ENCODE data around the gene THAP2. TPM values are rescaled to one million over a fixed set of nuclear protein-coding genes. Genes with fewer than 3 reads are reported as not detected.

Gene THAP2
- total RNA-seq: 10 to 100 TPM in 2 of 5 donors, 1 to 10 TPM in 3; 8.3 to 23.1 (median 8.6) TPM
- total RNA-seq (2013): 16.9 TPM
- total RNA-seq: 6.8 to 35.4 (median 15.7) reads per million in 29 experiments

DNA sequence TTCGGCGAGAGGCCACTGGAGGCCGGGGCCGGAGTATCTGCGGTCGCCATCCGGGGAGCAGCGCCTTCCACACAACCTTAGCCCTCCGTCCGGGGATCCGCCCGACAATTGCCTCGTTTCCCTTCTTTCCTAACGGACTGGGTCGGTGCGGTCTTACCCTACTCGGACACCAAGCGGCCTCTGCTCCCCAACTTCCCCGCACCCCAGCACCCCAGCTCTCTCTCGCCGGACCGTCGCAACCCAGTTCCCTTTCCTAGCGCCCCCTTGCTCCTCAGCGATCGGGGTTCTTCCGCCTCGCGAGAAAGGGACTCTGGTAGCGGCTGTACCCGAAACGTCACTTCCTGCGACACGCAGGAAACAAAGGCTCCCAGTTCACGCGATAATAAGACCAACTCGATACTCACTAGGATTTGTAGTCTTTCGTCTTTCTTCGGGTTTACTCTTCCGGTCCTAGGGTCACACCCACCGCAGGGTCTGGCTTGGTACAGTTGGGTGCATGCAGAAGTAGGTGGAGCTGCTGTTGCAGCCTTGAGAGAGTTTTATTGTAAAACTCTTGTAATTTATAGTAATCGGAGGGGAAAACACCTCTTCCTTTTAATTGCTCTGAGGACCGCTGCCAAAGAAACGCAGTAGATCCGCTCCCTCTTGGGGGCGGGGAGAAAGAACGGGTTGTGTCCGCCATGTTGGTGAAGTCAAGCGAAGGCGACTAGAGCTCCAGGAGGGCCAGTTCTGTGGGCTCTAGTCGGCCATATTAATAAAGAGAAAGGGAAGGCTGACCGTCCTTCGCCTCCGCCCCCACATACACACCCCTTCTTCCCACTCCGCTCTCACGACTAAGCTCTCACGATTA, at the start of gene THAP2, which contains the start of gene ZFC3H1:
Gene THAP2 (plus strand): TSS at position 741 of the 850 bp plus-strand sequence. CDS start 209 bp downstream, outside the sequence.
Gene ZFC3H1 (minus strand): TSS at position 288 of the 850 bp plus-strand sequence. CDS start 238 bp downstream, at position 50.
- Mint-ChIP-seq H3K36me3 (peaks cover 26% of the 10 kb centered on the region), H3K27ac (peak within 1 kb of the TSS; percentile 93 to 99), H3K4me3 (peak within 1 kb of the TSS; percentile 93 to 100 (median 98)), H3K27me3 (no peaks in the 10 kb centered on the region), H3K9me3 (peaks cover 0 to 4% (median 0%) of the 10 kb centered on the region in 3 donors), H3K4me1 (peaks cover 55 to 64% (median 59%) of the 10 kb centered on the region in 3 donors)
- CTCF ChIA-PET: interaction anchor here (0.7 to 3.5 kb wide), 13 partner anchors 19 to 183 kb away, joined by 3 to 46 read pairs (median 4); partner anchors contain the start of genes TMEM19 (in 2 of the 2) and RAB21 (in 1 of the 2)
- POLR2A ChIA-PET: interaction anchor here (0.5 to 3.2 kb wide), 17 partner anchors 10 to 213 kb away, joined by 3 to 57 read pairs (median 4); partner anchors contain the start of genes RAB21 (in 2 of the 2), TMEM19 (in 2 of the 2) and TBC1D15 (in 1 of the 2)
- H3K36me3 ChIP-seq (ENCODE audit: control insufficient read depth in 2 of 2, extremely low read depth in 1 of 2, insufficient read depth in 1 of 2, low read length in 1 of 2): peaks cover 0 to 15% of the 10 kb centered on the region in 2 donors
- H3K4me1 ChIP-seq (ENCODE audit: control insufficient read depth in 1 of 2, extremely low read depth in 1 of 2, insufficient read depth in 2 of 2, low read length in 2 of 2): peaks cover 12 to 23% of the 10 kb centered on the region in 2 experiments
- WGBS (ENCODE audit: insufficient coverage): under 1% methylated on average over 40 of the region's 57 CpGs
- peak within 1 kb of the TSS; percentile 98 for H3K27ac ChIP-seq (ENCODE audit: low read length)
- no peaks in the 10 kb centered on the region for H3K27me3 ChIP-seq (replicated peaks in 1 of 2; ENCODE audit: control insufficient read depth in 2 of 2, extremely low read depth in 1 of 2, insufficient read depth in 2 of 2, low read length in 1 of 2)
- DNase-seq (peak; percentile 79 to 98 (median 91)), ATAC-seq (replicated peaks in 1 of 4) (peak; percentile 85 to 89 (median 88))
- H3K4me3 ChIP-seq (ENCODE audit: control insufficient read depth in 1 of 2, extremely low read depth in 1 of 2, low read length in 1 of 2): peak within 1 kb of the TSS; percentile 82 to 99
- no peaks in the 10 kb centered on the region for H3K9me3 ChIP-seq

DNA sequence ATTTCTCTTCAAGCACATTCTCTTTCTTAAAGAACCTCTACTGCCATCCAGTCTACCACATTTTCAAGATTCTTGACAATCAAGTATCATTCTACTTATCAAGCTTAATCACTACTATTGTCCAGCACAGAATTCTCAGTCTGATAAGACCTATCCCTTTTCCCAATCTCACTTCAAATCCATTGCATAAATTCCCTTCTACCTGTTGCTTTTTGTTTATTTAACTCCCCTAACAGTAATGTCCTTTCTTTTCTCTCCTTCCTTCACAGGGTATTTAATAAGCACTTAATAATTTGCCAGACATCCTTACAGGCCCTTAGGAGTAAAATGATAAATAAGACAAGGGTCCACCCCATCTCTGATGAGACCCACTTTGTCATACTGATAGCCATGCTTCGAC, 42.2 kb upstream of the THAP2 start:
- Mint-ChIP-seq H3K9me3 (no peaks in the 10 kb centered on the region), H3K27me3 (no peaks in the 10 kb centered on the region), H3K36me3 (peaks cover 64% of the 10 kb centered on the region), H3K4me3 (no peak overlapping the region), H3K4me1 (peaks cover 27 to 36% (median 31%) of the 10 kb centered on the region in 3 donors), H3K27ac (peak overlapping the region; percentile 52 to 73)
- ChIA-PET CTCF (interaction anchor here in 1 of 2 donors (1.8 kb wide), 1 partner anchor 15 kb away, joined by 4 read pairs; no protein-coding TSS in a partner anchor), POLR2A (no interaction called here)
- Histone ChIP-seq H3K36me3 (ENCODE audit: control insufficient read depth in 2 of 2, extremely low read depth in 1 of 2, insufficient read depth in 1 of 2, low read length in 1 of 2) (peaks cover 3 to 89% of the 10 kb centered on the region in 2 donors), H3K4me3 (ENCODE audit: control insufficient read depth in 1 of 2, extremely low read depth in 1 of 2, low read length in 1 of 2) (no peak overlapping the region), H3K4me1 (ENCODE audit: control insufficient read depth in 1 of 2, extremely low read depth in 1 of 2, insufficient read depth in 2 of 2, low read length in 2 of 2) (no peaks in the 10 kb centered on the region), H3K27ac (ENCODE audit: low read length) (no peak overlapping the region), H3K9me3 (no peaks in the 10 kb centered on the region), H3K27me3 (replicated peaks in 1 of 2; ENCODE audit: control insufficient read depth in 2 of 2, extremely low read depth in 1 of 2, insufficient read depth in 2 of 2, low read length in 1 of 2) (no peaks in the 10 kb centered on the region)
- no peak for ATAC-seq (replicated peaks in 1 of 4)
- 100% methylated on average over 1 of the region's 1 CpG for WGBS (ENCODE audit: insufficient coverage)
- no peak for DNase-seq

DNA sequence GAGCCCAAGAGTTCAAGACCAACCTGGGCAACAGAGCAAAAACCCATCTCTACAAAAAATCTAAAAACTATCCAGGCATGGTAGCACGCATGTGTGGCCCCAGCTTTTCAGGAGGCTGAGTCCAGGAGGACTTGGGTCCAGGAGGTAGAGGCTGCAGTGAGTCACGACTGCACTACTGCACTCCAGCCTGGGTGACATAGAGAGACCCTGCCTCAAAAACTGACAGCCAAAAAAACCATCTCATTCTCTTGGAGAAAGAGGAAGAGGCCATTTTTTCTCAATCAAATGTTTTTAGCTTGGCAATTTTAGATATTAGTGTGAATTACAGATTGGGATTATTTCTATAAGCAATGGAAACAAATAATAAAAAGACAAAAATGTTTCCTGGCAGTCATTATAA, 38.6 kb upstream of the THAP2 start:
- ChIA-PET CTCF (interaction anchor here (0.6 to 1.0 kb wide), 5 partner anchors 11 to 305 kb away, joined by 3 to 6 read pairs (median 4); no protein-coding TSS in a partner anchor), POLR2A (interaction anchor here in 1 of 2 donors (0.6 kb wide), 1 partner anchor 13 kb away, joined by 3 read pairs; no protein-coding TSS in a partner anchor)
- peaks cover 56% of the 10 kb centered on the region for H3K36me3 Mint-ChIP-seq
- DNase-seq: no peak
- H3K27me3 ChIP-seq (replicated peaks in 1 of 2; ENCODE audit: control insufficient read depth in 2 of 2, extremely low read depth in 1 of 2, insufficient read depth in 2 of 2, low read length in 1 of 2): no peaks in the 10 kb centered on the region
- H3K27ac ChIP-seq (ENCODE audit: low read length): no peak overlapping the region
- no peak overlapping the region for H3K4me3 Mint-ChIP-seq
- peaks cover 30 to 38% (median 31%) of the 10 kb centered on the region in 3 donors for H3K4me1 Mint-ChIP-seq
- WGBS (ENCODE audit: insufficient coverage): no CpG with 5 or more reads among the region's 2 CpGs
- peaks cover 3 to 89% of the 10 kb centered on the region in 2 donors for H3K36me3 ChIP-seq (ENCODE audit: control insufficient read depth in 2 of 2, extremely low read depth in 1 of 2, insufficient read depth in 1 of 2, low read length in 1 of 2)
- no peaks in the 10 kb centered on the region for H3K27me3 Mint-ChIP-seq
- ATAC-seq (replicated peaks in 1 of 4): no peak
- H3K9me3 Mint-ChIP-seq: no peaks in the 10 kb centered on the region
- peak overlapping the region in 1 of 2 donors; percentile 64 for H3K27ac Mint-ChIP-seq
- H3K4me1 ChIP-seq (ENCODE audit: control insufficient read depth in 1 of 2, extremely low read depth in 1 of 2, insufficient read depth in 2 of 2, low read length in 2 of 2): no peaks in the 10 kb centered on the region
- H3K9me3 ChIP-seq: no peaks in the 10 kb centered on the region
- no peak overlapping the region for H3K4me3 ChIP-seq (ENCODE audit: control insufficient read depth in 1 of 2, extremely low read depth in 1 of 2, low read length in 1 of 2)

GRCh38 chr12:71626098-71626497, 38.0 kb upstream of the THAP2 start:
- H3K27me3 ChIP-seq (replicated peaks in 1 of 2; ENCODE audit: control insufficient read depth in 2 of 2, extremely low read depth in 1 of 2, insufficient read depth in 2 of 2, low read length in 1 of 2): no peaks in the 10 kb centered on the region
- H3K4me3 ChIP-seq (ENCODE audit: control insufficient read depth in 1 of 2, extremely low read depth in 1 of 2, low read length in 1 of 2): no peak overlapping the region
- ChIA-PET CTCF (interaction anchor here (0.6 to 1.5 kb wide), 9 partner anchors 10 to 305 kb away, joined by 3 to 6 read pairs (median 3); partner anchors contain the start of gene TMEM19 (in 1 of the 2)), POLR2A (interaction anchor here (0.6 to 1.2 kb wide), 3 partner anchors 12 to 218 kb away, joined by 3 to 4 read pairs (median 3); no protein-coding TSS in a partner anchor)
- Mint-ChIP-seq H3K9me3 (no peaks in the 10 kb centered on the region), H3K27ac (peak overlapping the region; percentile 75 to 85), H3K4me1 (peaks cover 24 to 32% (median 26%) of the 10 kb centered on the region in 3 donors), H3K4me3 (peak overlapping the region in 1 of 3 donors; percentile 14), H3K36me3 (peaks cover 53% of the 10 kb centered on the region), H3K27me3 (no peaks in the 10 kb centered on the region)
- WGBS (ENCODE audit: insufficient coverage): 43% methylated on average over 3 of the region's 5 CpGs
- H3K27ac ChIP-seq (ENCODE audit: low read length): no peak overlapping the region
- H3K9me3 ChIP-seq: no peaks in the 10 kb centered on the region
- ATAC-seq (replicated peaks in 1 of 4) (no peak), DNase-seq (no peak)
- no peaks in the 10 kb centered on the region for H3K4me1 ChIP-seq (ENCODE audit: control insufficient read depth in 1 of 2, extremely low read depth in 1 of 2, insufficient read depth in 2 of 2, low read length in 2 of 2)
- peaks cover 3 to 88% of the 10 kb centered on the region in 2 donors for H3K36me3 ChIP-seq (ENCODE audit: control insufficient read depth in 2 of 2, extremely low read depth in 1 of 2, insufficient read depth in 1 of 2, low read length in 1 of 2)

DNA sequence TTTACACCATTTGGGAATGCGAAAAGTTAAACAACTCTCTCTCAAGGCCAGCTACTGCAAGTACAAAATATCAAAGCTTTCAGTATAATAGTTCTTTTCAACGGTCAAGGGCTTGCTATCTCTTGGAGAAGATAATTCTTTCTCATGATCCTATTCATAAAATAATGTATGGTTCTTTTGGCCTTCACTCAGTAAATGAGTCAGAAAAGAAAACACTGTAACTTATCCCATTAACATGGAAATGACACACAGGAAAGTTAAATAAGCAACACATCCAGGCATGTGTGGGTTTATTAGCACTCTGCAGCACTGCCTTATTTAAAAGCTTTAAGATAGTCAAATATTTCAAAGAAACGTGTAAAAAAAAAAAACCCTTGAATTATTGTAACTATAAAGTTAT, 37.3 kb upstream of the THAP2 start:
- H3K4me1 ChIP-seq (ENCODE audit: control insufficient read depth in 1 of 2, extremely low read depth in 1 of 2, insufficient read depth in 2 of 2, low read length in 2 of 2): no peaks in the 10 kb centered on the region
- no peaks in the 10 kb centered on the region for H3K9me3 ChIP-seq
- no peak overlapping the region for H3K4me3 ChIP-seq (ENCODE audit: control insufficient read depth in 1 of 2, extremely low read depth in 1 of 2, low read length in 1 of 2)
- ATAC-seq (replicated peaks in 1 of 4): no peak
- ChIA-PET CTCF (interaction anchor here (0.6 to 2.5 kb wide), 8 partner anchors 10 to 254 kb away, joined by 3 to 11 read pairs (median 4); partner anchors contain the start of gene TMEM19 (in 1 of the 2)), POLR2A (interaction anchor here (0.6 to 1.2 kb wide), 2 partner anchors 22 to 217 kb away, joined by 3 to 4 read pairs; no protein-coding TSS in a partner anchor)
- Mint-ChIP-seq H3K27me3 (no peaks in the 10 kb centered on the region), H3K9me3 (no peaks in the 10 kb centered on the region), H3K4me3 (no peak overlapping the region), H3K4me1 (peaks cover 19 to 30% (median 23%) of the 10 kb centered on the region in 3 donors), H3K27ac (peak overlapping the region; percentile 75 to 85), H3K36me3 (peaks cover 47% of the 10 kb centered on the region)
- H3K27ac ChIP-seq (ENCODE audit: low read length): no peak overlapping the region
- H3K36me3 ChIP-seq (ENCODE audit: control insufficient read depth in 2 of 2, extremely low read depth in 1 of 2, insufficient read depth in 1 of 2, low read length in 1 of 2): peaks cover 0 to 90% of the 10 kb centered on the region in 2 donors
- DNase-seq: no peak
- H3K27me3 ChIP-seq (replicated peaks in 1 of 2; ENCODE audit: control insufficient read depth in 2 of 2, extremely low read depth in 1 of 2, insufficient read depth in 2 of 2, low read length in 1 of 2): no peaks in the 10 kb centered on the region
- WGBS (ENCODE audit: insufficient coverage): 100% methylated on average over 1 of the region's 3 CpGs

Measured in T-cell (primary cell).